Mammary epithelial cell (primary cell): ENCODE data around the gene GPR151.

Experiments
- EZH2 ChIP-seq: IDR thresholded peaks from 2 replicates; pipeline ENCODE4 v1.6.1; 2012; ENCODE audit warnings: low read length, inconsistent platforms, borderline replicate concordance
- TF ChIP-seq, protein P1 (sequence below), 2 donors: IDR thresholded peaks in 1 of 2; conservative IDR thresholded peaks in 1 of 2; 2 replicates each; pipeline ENCODE4 v1.5.1; 2011 to 2012; ENCODE audit warnings: inconsistent platforms in 2 of 2, low read length in 2 of 2, mild to moderate bottlenecking in 2 of 2, control low read depth in 1 of 2, low read depth in 1 of 2; ENCODE audit not compliant: insufficient read depth in 1 of 2; ENCODE audit errors: extremely low read depth in 1 of 2

DNA sequence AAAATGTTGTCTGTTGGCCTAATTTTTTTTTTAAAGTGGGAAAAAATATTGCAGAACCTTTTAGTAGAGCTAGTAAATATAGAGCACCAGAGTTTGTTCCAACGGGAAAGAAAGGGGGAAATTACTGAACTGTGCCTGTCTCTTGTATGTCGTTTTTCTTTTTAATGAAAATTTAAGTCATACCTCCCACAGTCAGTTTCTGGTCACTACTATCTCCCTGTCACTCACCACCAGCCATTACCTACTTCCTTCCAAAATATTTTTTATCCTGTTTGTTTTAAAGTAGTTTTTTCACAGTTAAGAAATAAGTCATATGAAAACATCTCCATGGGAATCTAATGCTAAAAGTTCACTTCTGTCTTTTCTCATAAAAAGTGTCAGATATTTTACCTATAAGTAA is 21.3 kb downstream of the GPR151 start:
- TF ChIP-seq, protein P1, sequence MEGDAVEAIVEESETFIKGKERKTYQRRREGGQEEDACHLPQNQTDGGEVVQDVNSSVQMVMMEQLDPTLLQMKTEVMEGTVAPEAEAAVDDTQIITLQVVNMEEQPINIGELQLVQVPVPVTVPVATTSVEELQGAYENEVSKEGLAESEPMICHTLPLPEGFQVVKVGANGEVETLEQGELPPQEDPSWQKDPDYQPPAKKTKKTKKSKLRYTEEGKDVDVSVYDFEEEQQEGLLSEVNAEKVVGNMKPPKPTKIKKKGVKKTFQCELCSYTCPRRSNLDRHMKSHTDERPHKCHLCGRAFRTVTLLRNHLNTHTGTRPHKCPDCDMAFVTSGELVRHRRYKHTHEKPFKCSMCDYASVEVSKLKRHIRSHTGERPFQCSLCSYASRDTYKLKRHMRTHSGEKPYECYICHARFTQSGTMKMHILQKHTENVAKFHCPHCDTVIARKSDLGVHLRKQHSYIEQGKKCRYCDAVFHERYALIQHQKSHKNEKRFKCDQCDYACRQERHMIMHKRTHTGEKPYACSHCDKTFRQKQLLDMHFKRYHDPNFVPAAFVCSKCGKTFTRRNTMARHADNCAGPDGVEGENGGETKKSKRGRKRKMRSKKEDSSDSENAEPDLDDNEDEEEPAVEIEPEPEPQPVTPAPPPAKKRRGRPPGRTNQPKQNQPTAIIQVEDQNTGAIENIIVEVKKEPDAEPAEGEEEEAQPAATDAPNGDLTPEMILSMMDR (conservative IDR thresholded peaks at IDR 0.05 in 1 of 2, IDR thresholded peaks at IDR 0.05 in 1 of 2; ENCODE audit: extremely low read depth in 1 of 2, insufficient read depth in 1 of 2, low read depth in 1 of 2, low read length in 2 of 2) = no peak
- no peak for TF ChIP-seq EZH2
